M059J (cell line): ENCODE results near the gene PROCR. TPM values are rescaled to one million over a fixed set of nuclear protein-coding genes. Genes with fewer than 3 reads are reported as not detected.
"Not testable (repeated sequence)": the region's sequence is repeated elsewhere in the genome, so short reads cannot be mapped to it uniquely, and the experiment has no call there.

Source experiments
- DNase-seq: peaks from one replicate; pipeline ENCODE4 v3.0.0-alpha.2; 2012; ENCODE audit warnings: low read depth
- total RNA-seq: library from RNA; depleted of rRNA; stranded (reverse); fragments of >200 nt; shearing (Covaris generic); gene quantifications from 2 replicates; pipeline ENCODE4 v1.2.3, GENCODE V29; 2014

PROCR gene
- total RNA-seq, 1 experiment from 2014 or later: 60.0 TPM

GRCh38 chr20:35165221-35166185 lies 6.4 kb upstream of the PROCR start:
- DNase-seq: no peak

- DNase-seq: peak; percentile 12
These were observed 5.5 kb upstream of the PROCR start for GRCh38 chr20:35166242-35166830.

- DNase-seq: no peak
These were observed 4.1 kb upstream of the PROCR start for GRCh38 chr20:35167787-35168186.

DNA sequence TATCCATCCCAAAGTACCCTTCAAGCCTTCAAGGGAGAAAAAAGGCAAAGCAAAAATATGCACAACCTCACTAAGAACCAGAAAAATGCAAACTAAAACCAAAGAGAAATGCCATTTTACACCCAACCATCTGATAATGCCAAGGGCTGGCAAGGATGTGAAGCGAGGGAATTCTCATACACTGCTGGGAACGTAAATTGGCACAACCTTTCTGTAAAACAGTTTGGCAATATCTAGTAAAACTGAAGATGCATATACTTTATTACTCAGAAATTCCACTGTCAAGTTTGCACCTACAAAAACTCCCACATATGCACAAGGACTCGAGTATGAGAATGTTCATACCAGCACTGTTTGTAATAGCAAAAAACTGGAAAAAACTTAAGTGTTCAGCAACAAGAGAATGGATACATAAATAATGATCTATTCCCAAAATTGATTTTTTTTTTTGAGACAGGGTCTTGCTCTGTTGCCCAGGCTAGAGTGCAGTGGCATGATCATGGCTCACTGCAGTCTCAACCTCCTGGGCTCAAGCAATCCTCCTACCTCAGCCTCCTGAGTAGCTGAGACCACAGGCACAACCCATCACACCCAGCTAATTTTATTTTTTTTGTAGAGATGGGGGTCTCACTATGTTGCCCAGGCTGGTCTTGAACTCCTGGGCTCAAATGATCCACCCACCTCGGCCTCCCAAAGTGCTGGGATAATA lies 3.0 kb upstream of the PROCR start:
- not testable (repeated sequence) for DNase-seq

GRCh38 chr20:35171438-35171752 lies 477 bp upstream of the PROCR start:
- no peak for DNase-seq

DNA sequence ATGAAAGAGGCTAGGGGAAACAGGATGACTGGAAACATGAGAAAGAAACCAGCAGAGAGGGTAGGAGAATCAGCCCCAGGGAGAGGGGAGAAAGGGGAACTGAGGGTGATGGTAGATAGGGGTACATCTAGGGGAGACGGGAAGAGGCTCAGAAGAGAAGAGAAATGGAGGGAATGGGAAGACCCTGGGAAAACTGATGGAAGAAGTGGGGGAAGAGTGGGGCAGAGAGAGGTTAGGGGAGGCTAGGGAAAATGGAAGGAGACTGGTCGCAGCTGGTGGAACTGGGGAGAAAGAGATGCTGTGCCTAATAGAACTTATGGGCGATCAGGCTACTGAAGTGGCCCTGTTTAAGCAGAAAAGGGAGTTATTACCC lies 548 bp downstream of the PROCR start:
- no peak for DNase-seq

DNA sequence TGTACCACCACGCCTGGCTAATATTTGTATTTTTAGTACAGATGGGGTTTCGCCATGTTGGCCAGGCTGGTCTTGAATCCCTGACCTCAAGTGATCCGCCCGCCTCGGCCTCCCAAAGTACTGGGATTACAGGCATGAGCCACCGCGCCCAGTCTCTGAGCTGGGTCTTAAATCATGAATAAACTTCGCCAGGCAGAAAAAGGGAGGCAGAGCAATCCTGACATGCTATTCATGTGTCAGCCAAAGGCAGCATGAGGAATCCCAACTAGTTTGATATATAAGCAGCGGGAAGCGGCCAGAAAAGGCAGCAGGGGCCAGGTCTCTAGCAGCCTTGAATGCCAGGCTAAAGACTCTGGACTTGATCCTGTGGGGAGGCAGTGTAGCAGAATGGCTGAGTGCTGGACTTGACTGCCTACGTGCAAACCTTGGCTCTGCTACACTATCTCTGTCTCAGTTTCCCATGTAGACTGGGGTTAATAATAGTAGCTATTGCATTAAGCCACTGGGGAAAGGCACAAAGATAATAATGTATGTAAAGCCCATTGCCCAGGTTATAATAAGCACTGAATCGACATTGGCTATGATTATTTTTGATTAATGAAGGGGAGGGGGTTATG lies 1.8 kb downstream of the PROCR start:
- no peak for DNase-seq

GRCh38 chr20:35174458-35175216 lies 2.8 kb downstream of the PROCR start:
- no peak for DNase-seq

DNA sequence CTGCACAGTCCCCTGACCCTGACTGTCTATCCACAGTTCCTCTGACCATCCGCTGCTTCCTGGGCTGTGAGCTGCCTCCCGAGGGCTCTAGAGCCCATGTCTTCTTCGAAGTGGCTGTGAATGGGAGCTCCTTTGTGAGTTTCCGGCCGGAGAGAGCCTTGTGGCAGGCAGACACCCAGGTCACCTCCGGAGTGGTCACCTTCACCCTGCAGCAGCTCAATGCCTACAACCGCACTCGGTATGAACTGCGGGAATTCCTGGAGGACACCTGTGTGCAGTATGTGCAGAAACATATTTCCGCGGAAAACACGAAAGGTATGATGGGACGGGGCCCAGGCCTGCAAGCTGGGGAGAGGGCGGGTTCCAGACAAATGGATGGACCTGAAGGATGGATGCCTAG lies 4.3 kb downstream of the PROCR start:
- no peak for DNase-seq

GRCh38 chr20:35179292-35180212 lies 7.7 kb downstream of the PROCR start:
- DNase-seq: no peak

DNA sequence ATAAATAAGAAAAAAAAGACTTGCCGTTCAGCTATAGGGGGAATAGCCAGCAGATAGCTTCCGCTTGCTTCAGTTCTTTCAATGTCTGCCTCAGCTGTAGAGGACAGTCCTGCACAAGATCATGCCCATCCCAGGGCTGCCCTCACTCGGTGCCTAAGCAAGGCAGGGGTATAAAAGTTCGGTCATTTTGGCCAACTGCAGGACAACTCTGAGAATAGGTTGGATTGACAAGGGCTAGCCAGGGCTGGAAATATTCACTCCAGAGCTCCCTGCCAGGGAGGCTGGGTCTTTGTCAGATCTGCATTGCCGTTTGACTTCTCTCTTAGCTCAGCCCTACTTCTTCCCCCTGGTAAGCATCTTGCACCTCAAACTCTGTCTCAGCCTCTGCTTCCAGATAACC lies 8.4 kb downstream of the PROCR start:
- no peak for DNase-seq

- DNase-seq: no peak
These were observed 9.9 kb downstream of the PROCR start for GRCh38 chr20:35181731-35182130.

GRCh38 chr20:35186691-35187289 lies 14.9 kb downstream of the PROCR start:
- DNase-seq: not testable (repeated sequence)

DNA sequence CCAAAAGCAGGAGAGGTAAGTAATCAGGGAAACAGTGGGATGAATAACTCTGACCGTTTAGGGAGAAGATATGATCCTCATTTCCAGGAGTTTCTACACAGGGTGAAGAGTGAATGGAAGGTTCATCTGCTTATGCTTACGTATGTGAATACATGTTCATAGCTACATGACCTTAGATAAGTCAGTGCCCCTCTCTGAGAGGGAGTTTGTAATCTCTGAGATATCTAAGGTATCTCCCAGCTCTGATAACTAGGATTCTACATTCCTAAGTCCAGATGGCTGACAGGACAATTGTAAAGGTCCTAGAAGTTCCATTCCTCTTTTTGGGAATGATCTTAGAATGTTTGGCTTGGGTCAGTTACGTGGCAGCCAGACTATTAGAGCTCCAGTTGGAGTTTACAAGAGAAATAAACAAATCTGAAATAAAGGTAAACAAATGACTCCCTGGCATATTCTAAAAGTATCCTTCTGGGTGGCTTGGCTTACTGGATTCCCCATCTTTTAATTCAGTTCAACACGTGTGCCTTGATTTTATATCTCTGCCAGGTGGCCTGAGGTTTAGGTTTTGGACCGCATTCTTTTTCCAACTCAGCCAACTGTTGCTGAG lies 15.8 kb downstream of the PROCR start:
- DNase-seq: peak; percentile 51

GRCh38 chr20:35189223-35189622 lies 17.4 kb downstream of the PROCR start:
- not testable (repeated sequence) for DNase-seq

GRCh38 chr20:35190556-35190955 lies 18.7 kb downstream of the PROCR start:
- no peak for DNase-seq

GRCh38 chr20:35191419-35192117 lies 19.7 kb downstream of the PROCR start:
- no peak for DNase-seq

GRCh38 chr20:35192118-35192872 lies 20.4 kb downstream of the PROCR start:
- DNase-seq: no peak
